ENCODE results near the gene NAB2.

DNA sequence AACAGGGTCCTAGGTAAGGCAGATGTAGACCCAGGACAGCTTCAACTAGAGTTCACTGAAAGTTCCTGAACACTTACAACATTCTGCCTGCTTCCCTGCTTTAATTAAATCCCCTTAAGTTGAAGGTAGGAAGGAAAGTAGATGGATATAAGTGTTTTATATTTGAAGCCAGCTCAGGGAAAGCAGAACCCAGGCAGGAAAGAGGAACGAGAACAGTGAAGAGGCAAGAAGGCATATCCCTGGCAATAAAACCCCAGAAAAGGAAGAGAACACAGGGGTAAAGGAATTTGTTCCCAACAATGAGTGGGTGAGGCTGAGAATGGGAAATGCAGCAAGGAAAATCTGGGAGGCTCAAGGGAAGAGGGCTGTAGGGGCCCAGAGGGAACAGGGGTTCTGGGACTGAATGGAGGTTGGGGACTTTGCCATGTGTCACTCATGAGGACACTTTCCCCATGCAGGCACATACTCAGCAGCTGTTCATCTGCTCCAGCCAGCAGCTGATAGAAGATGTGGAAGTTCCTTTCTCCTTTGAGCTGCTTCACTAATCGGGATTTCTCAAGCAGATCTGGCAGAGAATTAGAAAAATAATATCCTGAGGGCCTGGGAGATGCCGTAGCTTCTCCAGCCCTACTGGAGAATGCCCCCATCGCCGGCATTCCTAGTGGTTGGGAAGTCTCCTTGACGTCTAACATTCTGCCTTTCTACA lies 42.7 kb upstream of the NAB2 start:
- TF ChIP-seq CTCF (IDR thresholded peaks at IDR 0.05) (no peak), EP300 (IDR thresholded peaks at IDR 0.05) (no peak)
